WERI-Rb-1 (cell line): ENCODE results near the gene SMOC1.

Source experiments
- DNase-seq: peaks from one replicate; pipeline ENCODE4 v3.0.0-alpha.2; 2020
- H3K27ac ChIP-seq: fragments of 250-450 bp; sonication (Bioruptor Pico); 2 replicates; pipeline ENCODE4 v1.5.1; 2020; ENCODE audit warnings: mild to moderate bottlenecking, moderate library complexity
- H3K27me3 ChIP-seq: fragments of 250-450 bp; sonication (Bioruptor Pico); 2 replicates; pipeline ENCODE4 v1.5.1; 2021; ENCODE audit warnings: mild to moderate bottlenecking, low read depth, moderate library complexity; ENCODE audit not compliant: insufficient read depth, severe bottlenecking
- H3K36me3 ChIP-seq: fragments of 250-450 bp; sonication (Bioruptor Pico); 2 replicates; pipeline ENCODE4 v1.5.1; 2020; ENCODE audit warnings: mild to moderate bottlenecking, moderate library complexity
- H3K4me3 ChIP-seq: 2 replicates; pipeline ENCODE4 v1.5.1; 2011; ENCODE audit warnings: low read depth, mild to moderate bottlenecking, control low read depth, low read length
- H3K9me3 ChIP-seq: fragments of 250-450 bp; sonication (Bioruptor Pico); 2 replicates; pipeline ENCODE4 v1.5.1; 2021; ENCODE audit warnings: mild to moderate bottlenecking, moderate library complexity; ENCODE audit not compliant: severe bottlenecking
- TF ChIP-seq, protein P1 (sequence below): IDR thresholded peaks from 2 replicates; pipeline ENCODE4 v1.5.1; 2011; ENCODE audit warnings: low read depth, mild to moderate bottlenecking, control low read depth, inconsistent platforms, low read length

The SMOC1 gene

DNA sequence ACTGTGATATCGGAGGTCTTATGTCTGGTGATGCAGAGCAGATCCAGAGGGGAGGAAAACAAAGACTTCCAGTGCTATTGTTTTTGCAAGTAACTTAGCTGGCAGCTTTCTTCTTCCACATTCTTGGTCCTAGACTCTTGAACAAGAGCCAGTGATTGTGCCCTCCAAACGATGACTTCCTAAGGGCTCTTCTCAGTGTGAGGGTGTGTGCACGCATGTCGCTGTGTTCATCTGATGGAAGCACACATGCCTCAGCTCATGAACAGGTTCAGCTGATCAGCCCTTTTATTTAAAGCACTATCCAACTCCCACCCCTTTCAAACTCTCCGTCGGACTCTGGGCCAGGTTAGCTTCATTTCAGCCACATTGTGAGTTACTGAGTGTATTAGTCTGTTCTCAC, 59.5 kb downstream of the SMOC1 start:
- TF ChIP-seq, protein P1, sequence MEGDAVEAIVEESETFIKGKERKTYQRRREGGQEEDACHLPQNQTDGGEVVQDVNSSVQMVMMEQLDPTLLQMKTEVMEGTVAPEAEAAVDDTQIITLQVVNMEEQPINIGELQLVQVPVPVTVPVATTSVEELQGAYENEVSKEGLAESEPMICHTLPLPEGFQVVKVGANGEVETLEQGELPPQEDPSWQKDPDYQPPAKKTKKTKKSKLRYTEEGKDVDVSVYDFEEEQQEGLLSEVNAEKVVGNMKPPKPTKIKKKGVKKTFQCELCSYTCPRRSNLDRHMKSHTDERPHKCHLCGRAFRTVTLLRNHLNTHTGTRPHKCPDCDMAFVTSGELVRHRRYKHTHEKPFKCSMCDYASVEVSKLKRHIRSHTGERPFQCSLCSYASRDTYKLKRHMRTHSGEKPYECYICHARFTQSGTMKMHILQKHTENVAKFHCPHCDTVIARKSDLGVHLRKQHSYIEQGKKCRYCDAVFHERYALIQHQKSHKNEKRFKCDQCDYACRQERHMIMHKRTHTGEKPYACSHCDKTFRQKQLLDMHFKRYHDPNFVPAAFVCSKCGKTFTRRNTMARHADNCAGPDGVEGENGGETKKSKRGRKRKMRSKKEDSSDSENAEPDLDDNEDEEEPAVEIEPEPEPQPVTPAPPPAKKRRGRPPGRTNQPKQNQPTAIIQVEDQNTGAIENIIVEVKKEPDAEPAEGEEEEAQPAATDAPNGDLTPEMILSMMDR = no peak
- no peaks in the 10 kb centered on the region for H3K36me3 ChIP-seq
- H3K27me3 ChIP-seq = no peaks in the 10 kb centered on the region
- H3K9me3 ChIP-seq = no peaks in the 10 kb centered on the region
- no peak overlapping the region for H3K4me3 ChIP-seq
- no peak overlapping the region for H3K27ac ChIP-seq
- no peak for DNase-seq

DNA sequence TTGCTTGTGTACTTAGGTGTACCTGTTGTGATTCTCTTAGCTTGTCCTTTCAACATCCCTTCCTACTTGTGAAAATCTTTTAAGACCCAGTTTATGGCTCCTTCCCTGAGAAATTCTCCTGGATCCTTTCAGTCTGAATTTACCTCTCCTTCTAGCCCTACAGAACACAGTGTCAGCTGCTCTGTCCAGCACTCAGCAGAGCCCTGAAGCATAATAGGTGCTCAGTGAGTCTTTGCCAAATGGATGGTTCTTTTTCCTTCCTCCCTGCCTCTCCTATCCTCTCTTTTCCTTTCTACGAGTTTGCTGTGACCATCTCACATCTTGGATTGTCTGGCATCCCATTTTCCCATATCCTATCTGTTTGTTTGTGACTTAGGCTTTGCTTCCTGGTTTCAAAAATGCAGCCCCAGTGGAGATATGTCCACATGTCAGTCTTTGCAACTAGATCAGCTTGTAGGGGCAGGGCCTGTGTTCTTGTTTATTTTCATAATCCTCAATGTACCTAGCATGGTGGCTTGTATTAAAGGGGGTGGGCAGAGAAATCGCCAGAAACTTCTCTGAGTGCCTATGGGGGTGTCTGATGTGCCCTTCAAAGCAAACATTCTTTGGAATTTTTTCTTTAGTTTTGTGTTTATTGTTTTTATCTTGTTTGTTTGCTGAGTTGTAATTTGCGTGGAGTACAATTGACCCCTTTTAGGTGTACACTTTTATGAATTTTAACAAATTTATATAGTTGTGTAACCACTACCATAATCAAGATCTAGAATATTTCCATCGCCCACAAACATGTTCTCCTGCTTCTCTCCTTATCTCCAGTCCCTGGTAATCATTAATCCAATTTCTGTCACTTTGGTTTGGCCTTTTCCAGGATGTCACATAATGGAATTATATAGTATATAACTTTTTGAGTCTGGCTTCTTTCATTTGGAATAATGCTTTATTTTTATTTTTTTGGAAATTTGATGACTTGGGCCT, 62.8 kb downstream of the SMOC1 start:
- H3K27ac ChIP-seq = no peak overlapping the region
- H3K36me3 ChIP-seq = no peaks in the 10 kb centered on the region
- DNase-seq = no peak
- H3K27me3 ChIP-seq = no peaks in the 10 kb centered on the region
- peaks cover 7% of the 10 kb centered on the region for H3K9me3 ChIP-seq
- H3K4me3 ChIP-seq = no peak overlapping the region
- TF ChIP-seq, protein P1 = no peak

DNA sequence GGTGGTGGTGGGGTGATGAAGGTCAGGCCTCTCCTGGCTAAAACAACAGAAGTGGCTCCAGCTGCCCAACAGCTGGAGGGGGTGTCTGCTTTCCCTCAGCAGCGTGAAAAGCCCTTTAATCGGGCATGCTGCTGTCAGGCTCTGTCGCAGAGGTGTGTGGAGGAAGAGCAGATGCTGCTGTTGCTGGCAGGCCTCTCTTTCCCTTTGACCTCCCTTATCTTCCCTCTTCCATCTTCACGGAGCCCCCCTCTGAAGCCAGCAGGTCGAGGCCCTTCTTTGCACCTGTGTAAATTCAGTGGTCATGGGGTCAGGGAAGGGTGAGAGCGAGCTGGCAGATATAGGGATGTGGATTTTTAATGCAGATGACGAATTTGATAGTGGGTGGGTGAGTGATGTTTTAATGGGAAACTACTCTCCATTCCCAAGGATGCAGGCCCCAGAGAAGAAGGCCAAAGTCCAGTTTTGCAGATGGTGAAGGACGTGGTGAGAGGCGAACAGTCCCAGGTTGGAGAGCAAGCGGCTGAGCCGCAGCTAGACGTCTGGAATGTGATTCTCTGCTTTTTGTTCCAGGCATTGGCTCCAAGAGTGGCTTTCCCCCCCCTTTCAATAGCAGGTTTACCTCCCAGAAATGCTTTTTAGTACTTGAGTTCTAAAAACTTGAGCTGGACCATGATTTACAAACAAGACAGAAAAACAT, 64.0 kb downstream of the SMOC1 start:
- Histone ChIP-seq H3K4me3 (no peak overlapping the region), H3K36me3 (no peaks in the 10 kb centered on the region), H3K27me3 (no peaks in the 10 kb centered on the region), H3K27ac (no peak overlapping the region), H3K9me3 (peaks cover 7% of the 10 kb centered on the region)
- DNase-seq = no peak
- TF ChIP-seq, protein P1 = no peak

DNA sequence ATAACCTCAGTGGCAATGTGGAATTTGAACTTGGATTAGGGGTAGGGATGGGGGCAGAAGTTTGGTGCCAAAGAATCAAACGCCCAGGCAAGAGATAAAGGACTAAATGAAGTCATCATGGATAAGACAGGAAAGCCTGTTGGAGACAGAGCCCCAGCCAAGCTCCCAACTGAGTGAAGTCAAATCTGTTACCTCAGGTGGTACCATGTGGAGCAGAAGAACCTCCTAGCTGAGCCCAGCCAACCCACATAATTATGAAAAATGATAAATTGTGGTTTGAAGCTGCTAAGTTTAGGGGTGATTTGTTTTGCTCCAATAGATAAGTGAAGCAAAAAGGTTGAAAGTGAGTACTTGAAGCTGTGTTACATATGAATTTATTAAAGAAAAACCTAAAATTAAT, 66.1 kb downstream of the SMOC1 start:
- H3K36me3 ChIP-seq = no peaks in the 10 kb centered on the region
- H3K9me3 ChIP-seq = peaks cover 7% of the 10 kb centered on the region
- no peaks in the 10 kb centered on the region for H3K27me3 ChIP-seq
- no peak overlapping the region for H3K4me3 ChIP-seq
- TF ChIP-seq, protein P1 = no peak
- no peak overlapping the region for H3K27ac ChIP-seq
- no peak for DNase-seq

DNA sequence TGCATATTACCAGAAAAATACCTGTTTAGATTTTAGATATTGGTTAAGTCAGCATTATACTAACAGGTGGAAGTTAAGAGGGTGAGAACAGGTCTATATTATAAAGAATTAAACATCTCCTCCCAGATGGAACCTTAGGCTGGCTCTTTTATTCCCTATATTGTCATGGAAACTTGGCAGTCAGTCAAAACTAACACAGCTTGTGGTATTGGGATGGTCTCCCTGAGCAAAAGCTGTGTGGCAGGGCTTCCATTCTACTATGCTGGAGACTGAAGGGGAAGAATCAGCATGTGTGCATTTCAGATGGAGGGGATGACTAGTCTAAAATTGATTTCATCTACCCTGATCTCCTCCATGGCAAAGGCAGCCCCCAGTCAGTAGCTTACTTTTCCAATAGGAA, 66.7 kb downstream of the SMOC1 start:
- H3K27me3 ChIP-seq = no peaks in the 10 kb centered on the region
- no peak for DNase-seq
- peaks cover 7% of the 10 kb centered on the region for H3K9me3 ChIP-seq
- H3K4me3 ChIP-seq = no peak overlapping the region
- no peaks in the 10 kb centered on the region for H3K36me3 ChIP-seq
- no peak overlapping the region for H3K27ac ChIP-seq
- TF ChIP-seq, protein P1 = no peak
